HepG2 (cell line): Measurements from ENCODE around the gene FECH.

Source experiments
- CERS6 ChIP-seq: sonication (generic); formaldehyde crosslinking; IDR thresholded peaks from 2 replicates; pipeline ENCODE4 v1.5.0; 2020; ENCODE audit warnings: missing genetic modification reagents
- JUN ChIP-seq: sonication (generic); formaldehyde crosslinking; IDR thresholded peaks from 2 replicates; pipeline ENCODE4 v1.4.0; 2020; ENCODE audit warnings: mild to moderate bottlenecking, missing genetic modification reagents
- MYC ChIP-seq: sonication (generic); formaldehyde crosslinking; IDR thresholded peaks from 2 replicates; pipeline ENCODE4 v1.9.0; 2021; ENCODE audit warnings: missing genetic modification reagents, borderline replicate concordance
- PBX3 ChIP-seq: sonication (generic); formaldehyde crosslinking; IDR thresholded peaks from 2 replicates; pipeline ENCODE4 v1.8.1; 2023; ENCODE audit warnings: missing genetic modification reagents, inconsistent platforms, borderline replicate concordance
- PRPF4 ChIP-seq: fragments of 200-400 bp; formaldehyde crosslinking; IDR thresholded peaks from 2 replicates; pipeline ENCODE4 v1.6.1; 2016; ENCODE audit warnings: low read length, low read depth; ENCODE audit not compliant: poor library complexity, severe bottlenecking
- ZBTB26 ChIP-seq: IDR thresholded peaks from 2 replicates; pipeline ENCODE4 v1.6.1; 2016; ENCODE audit warnings: missing compliant biosample characterization, missing genetic modification reagents, borderline replicate concordance
- ZNF740 ChIP-seq: sonication (generic); formaldehyde crosslinking; IDR thresholded peaks from 2 replicates; pipeline ENCODE4 v1.4.0; 2020; ENCODE audit warnings: missing genetic modification reagents

GRCh38 chr18:57519668-57520424, 66.7 kb downstream of the FECH start:
- TF ChIP-seq MYC (CRISPR knock-in tag): no peak
- TF ChIP-seq PRPF4: no peak
- no peak for TF ChIP-seq PBX3 (CRISPR knock-in tag)
- TF ChIP-seq ZBTB26 (CRISPR knock-in tag): no peak
- TF ChIP-seq ZNF740: no peak
- TF ChIP-seq JUN (CRISPR knock-in tag): no peak
- TF ChIP-seq CERS6: no peak
